WTC11 (cell line): Measurements from ENCODE around the gene ABCA5.

ENCODE experiments used
- ATF1 ChIP-seq: sonication (generic); formaldehyde crosslinking; IDR thresholded peaks from 2 replicates; pipeline ENCODE4 v1.8.1; 2023; ENCODE audit warnings: mild to moderate bottlenecking, moderate library complexity, missing genetic modification reagents
- CREB1 ChIP-seq: sonication (generic); formaldehyde crosslinking; IDR thresholded peaks from 2 replicates; pipeline ENCODE4 v1.8.0; 2023; ENCODE audit warnings: mild to moderate bottlenecking, missing genetic modification reagents
- NR3C1 ChIP-seq: sonication (generic); formaldehyde crosslinking; conservative IDR thresholded peaks from 2 replicates; pipeline ENCODE4 v1.8.1; 2023; ENCODE audit warnings: low read depth, mild to moderate bottlenecking, missing genetic modification reagents
- TEAD4 ChIP-seq: sonication (generic); formaldehyde crosslinking; IDR thresholded peaks from 2 replicates; pipeline ENCODE4 v1.8.0; 2022; ENCODE audit warnings: mild to moderate bottlenecking, missing genetic modification reagents
- TF ChIP-seq, protein P1 (sequence below): fragments of 200-600 bp; IDR thresholded peaks from 2 replicates; pipeline ENCODE4 v1.8.0; 2022; ENCODE audit warnings: antibody characterized with exemption
- TF ChIP-seq, protein P2 (sequence below): sonication (generic); formaldehyde crosslinking; IDR thresholded peaks from 2 replicates; pipeline ENCODE4 v1.8.1; 2023; ENCODE audit warnings: mild to moderate bottlenecking, missing genetic modification reagents, moderate library complexity
- TF ChIP-seq, protein P3 (sequence below): sonication (generic); formaldehyde crosslinking; IDR thresholded peaks from 2 replicates; pipeline ENCODE4 v1.8.0; 2022; ENCODE audit warnings: mild to moderate bottlenecking, missing genetic modification reagents
- TF ChIP-seq, protein P4 (sequence below): sonication (generic); formaldehyde crosslinking; IDR thresholded peaks from 2 replicates; pipeline ENCODE4 v1.8.0; 2022; ENCODE audit warnings: mild to moderate bottlenecking, missing genetic modification reagents

DNA sequence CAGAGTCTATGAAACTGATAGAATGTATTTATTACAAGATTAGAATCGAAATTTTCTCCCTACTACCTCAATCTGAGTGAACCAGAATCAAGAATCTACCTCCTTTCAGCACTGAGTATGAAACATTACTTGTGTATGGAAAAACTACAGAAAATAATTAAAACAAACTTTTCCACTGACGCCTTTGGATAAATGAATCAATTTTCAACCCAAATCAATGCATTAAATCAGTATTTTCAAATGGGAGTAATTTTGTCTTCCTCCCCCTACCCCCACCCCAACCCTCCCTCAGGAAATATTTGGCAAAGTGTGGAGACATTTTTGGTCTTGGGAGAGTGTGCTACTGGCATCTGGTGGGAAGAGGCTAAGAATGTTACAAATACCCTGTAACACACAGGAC is 90.5 kb downstream of the ABCA5 start:
- TF ChIP-seq, protein P1, sequence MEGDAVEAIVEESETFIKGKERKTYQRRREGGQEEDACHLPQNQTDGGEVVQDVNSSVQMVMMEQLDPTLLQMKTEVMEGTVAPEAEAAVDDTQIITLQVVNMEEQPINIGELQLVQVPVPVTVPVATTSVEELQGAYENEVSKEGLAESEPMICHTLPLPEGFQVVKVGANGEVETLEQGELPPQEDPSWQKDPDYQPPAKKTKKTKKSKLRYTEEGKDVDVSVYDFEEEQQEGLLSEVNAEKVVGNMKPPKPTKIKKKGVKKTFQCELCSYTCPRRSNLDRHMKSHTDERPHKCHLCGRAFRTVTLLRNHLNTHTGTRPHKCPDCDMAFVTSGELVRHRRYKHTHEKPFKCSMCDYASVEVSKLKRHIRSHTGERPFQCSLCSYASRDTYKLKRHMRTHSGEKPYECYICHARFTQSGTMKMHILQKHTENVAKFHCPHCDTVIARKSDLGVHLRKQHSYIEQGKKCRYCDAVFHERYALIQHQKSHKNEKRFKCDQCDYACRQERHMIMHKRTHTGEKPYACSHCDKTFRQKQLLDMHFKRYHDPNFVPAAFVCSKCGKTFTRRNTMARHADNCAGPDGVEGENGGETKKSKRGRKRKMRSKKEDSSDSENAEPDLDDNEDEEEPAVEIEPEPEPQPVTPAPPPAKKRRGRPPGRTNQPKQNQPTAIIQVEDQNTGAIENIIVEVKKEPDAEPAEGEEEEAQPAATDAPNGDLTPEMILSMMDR, result no peak
- TF ChIP-seq NR3C1 (CRISPR knock-in tag) (no peak), TEAD4 (CRISPR knock-in tag) (no peak), CREB1 (CRISPR knock-in tag) (no peak), ATF1 (CRISPR knock-in tag) (no peak)
- TF ChIP-seq, protein P2, sequence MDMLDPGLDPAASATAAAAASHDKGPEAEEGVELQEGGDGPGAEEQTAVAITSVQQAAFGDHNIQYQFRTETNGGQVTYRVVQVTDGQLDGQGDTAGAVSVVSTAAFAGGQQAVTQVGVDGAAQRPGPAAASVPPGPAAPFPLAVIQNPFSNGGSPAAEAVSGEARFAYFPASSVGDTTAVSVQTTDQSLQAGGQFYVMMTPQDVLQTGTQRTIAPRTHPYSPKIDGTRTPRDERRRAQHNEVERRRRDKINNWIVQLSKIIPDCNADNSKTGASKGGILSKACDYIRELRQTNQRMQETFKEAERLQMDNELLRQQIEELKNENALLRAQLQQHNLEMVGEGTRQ (CRISPR knock-in tag), result no peak
- TF ChIP-seq, protein P3, sequence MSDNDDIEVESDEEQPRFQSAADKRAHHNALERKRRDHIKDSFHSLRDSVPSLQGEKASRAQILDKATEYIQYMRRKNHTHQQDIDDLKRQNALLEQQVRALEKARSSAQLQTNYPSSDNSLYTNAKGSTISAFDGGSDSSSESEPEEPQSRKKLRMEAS (CRISPR knock-in tag), result no peak
- TF ChIP-seq, protein P4, sequence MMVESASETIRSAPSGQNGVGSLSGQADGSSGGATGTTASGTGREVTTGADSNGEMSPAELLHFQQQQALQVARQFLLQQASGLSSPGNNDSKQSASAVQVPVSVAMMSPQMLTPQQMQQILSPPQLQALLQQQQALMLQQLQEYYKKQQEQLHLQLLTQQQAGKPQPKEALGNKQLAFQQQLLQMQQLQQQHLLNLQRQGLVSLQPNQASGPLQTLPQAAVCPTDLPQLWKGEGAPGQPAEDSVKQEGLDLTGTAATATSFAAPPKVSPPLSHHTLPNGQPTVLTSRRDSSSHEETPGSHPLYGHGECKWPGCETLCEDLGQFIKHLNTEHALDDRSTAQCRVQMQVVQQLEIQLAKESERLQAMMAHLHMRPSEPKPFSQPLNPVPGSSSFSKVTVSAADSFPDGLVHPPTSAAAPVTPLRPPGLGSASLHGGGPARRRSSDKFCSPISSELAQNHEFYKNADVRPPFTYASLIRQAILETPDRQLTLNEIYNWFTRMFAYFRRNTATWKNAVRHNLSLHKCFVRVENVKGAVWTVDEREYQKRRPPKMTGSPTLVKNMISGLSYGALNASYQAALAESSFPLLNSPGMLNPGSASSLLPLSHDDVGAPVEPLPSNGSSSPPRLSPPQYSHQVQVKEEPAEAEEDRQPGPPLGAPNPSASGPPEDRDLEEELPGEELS, result no peak
